HepG2 (cell line): Measurements from ENCODE around the gene TXNIP. TPM values are rescaled to one million over a fixed set of nuclear protein-coding genes. Genes with fewer than 3 reads are reported as not detected.
A peak's percentile ranks its signal among the peaks of the same experiment; 100 is the strongest.

Experiments used
- ARHGAP35 ChIP-seq: sonication (generic); formaldehyde crosslinking; IDR thresholded peaks from 2 replicates; pipeline ENCODE4 v1.9.0; 2022; ENCODE audit warnings: mild to moderate bottlenecking, inconsistent platforms, moderate library complexity, missing genetic modification reagents, borderline replicate concordance
- ARNT2 ChIP-seq: sonication (generic); formaldehyde crosslinking; IDR thresholded peaks from 2 replicates; pipeline ENCODE4 v1.8.0; 2022; ENCODE audit warnings: mild to moderate bottlenecking, low read depth, missing genetic modification reagents, moderate library complexity
- BORCS8-MEF2B ChIP-seq: sonication (generic); formaldehyde crosslinking; IDR thresholded peaks from 2 replicates; pipeline ENCODE4 v1.8.0; 2022; ENCODE audit warnings: mild to moderate bottlenecking, missing genetic modification reagents
- CBFB ChIP-seq: sonication (generic); formaldehyde crosslinking; IDR thresholded peaks from 2 replicates; pipeline ENCODE4 v1.4.0; 2020; ENCODE audit warnings: missing genetic modification reagents
- DNMT1 ChIP-seq: sonication (generic); formaldehyde crosslinking; IDR thresholded peaks from 2 replicates; pipeline ENCODE4 v1.5.1; 2020; ENCODE audit warnings: mild to moderate bottlenecking, missing genetic modification reagents
- EED ChIP-seq: sonication (generic); formaldehyde crosslinking; IDR thresholded peaks from 2 replicates; pipeline ENCODE4 v1.5.0; 2020; ENCODE audit warnings: mild to moderate bottlenecking, missing genetic modification reagents
- GATAD2A ChIP-seq: IDR thresholded peaks from 2 replicates; pipeline ENCODE4 v1.6.1; 2016
- HDAC2 ChIP-seq: sonication (generic); formaldehyde crosslinking; IDR thresholded peaks from 2 replicates; pipeline ENCODE4 v1.4.0; 2020; ENCODE audit warnings: missing genetic modification reagents
- KDM5A ChIP-seq: fragments of 200-600 bp; sonication (generic); IDR thresholded peaks from 2 replicates; pipeline ENCODE4 v1.7.0; 2018; ENCODE audit warnings: antibody characterized with exemption, mild to moderate bottlenecking, low read length, borderline replicate concordance
- MAZ ChIP-seq, 2 experiments: sonication (generic) in 1 of 2; formaldehyde crosslinking in 1 of 2; IDR thresholded peaks; 2 replicates each; pipeline versions ENCODE4 v1.5.0 to v1.6.1; 2012 to 2020; ENCODE audit warnings: low read depth in 2 of 2, mild to moderate bottlenecking in 2 of 2, borderline replicate concordance in 1 of 2, improper control_type of control experiment in 1 of 2, low read length in 1 of 2, missing genetic modification reagents in 1 of 2, moderate library complexity in 1 of 2
- ZBTB33 ChIP-seq: sonication (generic); formaldehyde crosslinking; IDR thresholded peaks from 2 replicates; pipeline ENCODE4 v1.4.0; 2020; ENCODE audit warnings: missing genetic modification reagents
- ZNF432 ChIP-seq: sonication (generic); formaldehyde crosslinking; IDR thresholded peaks from 2 replicates; pipeline ENCODE4 v1.5.0; 2020; ENCODE audit warnings: missing genetic modification reagents, mild to moderate bottlenecking, borderline replicate concordance
- ZNF558 ChIP-seq: sonication (generic); formaldehyde crosslinking; IDR thresholded peaks from 2 replicates; pipeline ENCODE4 v1.9.0; 2022; ENCODE audit warnings: mild to moderate bottlenecking, missing genetic modification reagents, borderline replicate concordance
- ZNF574 ChIP-seq: sonication (generic); formaldehyde crosslinking; IDR thresholded peaks from 2 replicates; pipeline ENCODE4 v1.4.0; 2020; ENCODE audit warnings: missing genetic modification reagents
- ZNF605 ChIP-seq: sonication (generic); formaldehyde crosslinking; IDR thresholded peaks from 2 replicates; pipeline ENCODE4 v1.8.0; 2022; ENCODE audit warnings: mild to moderate bottlenecking, missing genetic modification reagents
- polyA plus RNA-seq, 8 experiments: library from polyadenylated mRNA; depleted of rRNA in 3 of 8; stranded (reverse) in 7 of 8; unstranded in 1 of 8; fragments of >200 nt; fragmentation: Illumina TruSeq in 4 of 8; extraction: Trizol in 4 of 8; gene quantifications; 2 replicates each; pipeline versions ENCODE4 v1.2.1 to v1.2.3, GENCODE V29; 2011 to 2016; ENCODE audit warnings: low read depth in 4 of 8, missing spikeins in 1 of 8, mixed read lengths in 1 of 8; ENCODE audit not compliant: insufficient read depth in 1 of 8
- total RNA-seq, 5 experiments: library from RNA; depleted of rRNA; stranded (reverse); fragments of >200 nt; fragmentation: Illumina TruSeq; extraction: Trizol; gene quantifications; 2 replicates each; pipeline ENCODE4 v1.2.3, GENCODE V29; 2016; ENCODE audit warnings: low read depth in 1 of 5
- TF ChIP-seq, protein P1 (sequence below): IDR thresholded peaks from 2 replicates; pipeline ENCODE4 v1.6.1; 2016; ENCODE audit warnings: missing compliant biosample characterization, missing genetic modification reagents, borderline replicate concordance
- TF ChIP-seq, protein P2 (sequence below): sonication (generic); formaldehyde crosslinking; conservative IDR thresholded peaks from 2 replicates; pipeline ENCODE4 v1.4.0; 2020; ENCODE audit warnings: mild to moderate bottlenecking, missing genetic modification reagents, moderate library complexity
- TF ChIP-seq, protein P3 (sequence below): sonication (generic); formaldehyde crosslinking; IDR thresholded peaks from 2 replicates; pipeline ENCODE4 v1.4.0; 2020; ENCODE audit warnings: missing genetic modification reagents; ENCODE audit errors: not compliant biosample characterization

TXNIP gene
- total and polyA plus RNA-seq, 2 of the 13 experiments (the other 11 are each of a cell fraction or from before 2014, with no cell fraction given), result 24.4 to 237 TPM

DNA sequence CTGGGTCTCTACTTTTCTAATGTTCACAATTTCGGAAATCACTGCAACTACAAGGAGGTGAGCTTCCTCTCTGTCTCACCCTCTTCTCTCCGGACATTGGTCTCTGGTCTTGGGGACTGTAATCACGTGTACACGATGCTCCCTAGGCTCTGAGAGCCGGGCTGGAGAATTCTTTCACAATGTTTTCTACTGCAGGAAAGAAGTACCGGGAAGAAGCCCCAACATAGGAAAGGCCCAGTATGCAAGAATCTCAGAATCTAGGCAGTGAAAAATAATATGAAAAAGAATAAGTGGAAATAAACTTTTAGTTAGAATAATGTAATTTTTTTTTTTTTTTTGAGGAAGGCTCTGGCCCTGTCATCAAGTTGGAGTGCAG is 38.7 kb upstream of the TXNIP start (continued):
- TF ChIP-seq ZNF574 (0 out of 2 replicates have a peak, but pooled peaks have one; percentile 25), EED (CRISPR knock-in tag) (no peak), KDM5A (0 out of 2 replicates have a peak, but pooled peaks have one; percentile 40), CBFB (CRISPR knock-in tag) (no peak), ZNF432 (no peak), MAZ (IDR thresholded peaks at IDR 0.05; ENCODE audit: borderline replicate concordance, low read depth, low read length) (no peak), MAZ (CRISPR knock-in tag; IDR thresholded peaks at IDR 0.05; ENCODE audit: low read depth) (no peak), ZNF558 (no peak), ZBTB33 (CRISPR knock-in tag) (no peak), GATAD2A (0 out of 2 replicates have a peak, but pooled peaks have one; percentile 39), ZNF605 (CRISPR knock-in tag) (no peak), BORCS8-MEF2B (CRISPR knock-in tag) (no peak), HDAC2 (CRISPR knock-in tag) (no peak), ARHGAP35 (no peak), DNMT1 (no peak), ARNT2 (CRISPR knock-in tag) (no peak)
- TF ChIP-seq, protein P1, sequence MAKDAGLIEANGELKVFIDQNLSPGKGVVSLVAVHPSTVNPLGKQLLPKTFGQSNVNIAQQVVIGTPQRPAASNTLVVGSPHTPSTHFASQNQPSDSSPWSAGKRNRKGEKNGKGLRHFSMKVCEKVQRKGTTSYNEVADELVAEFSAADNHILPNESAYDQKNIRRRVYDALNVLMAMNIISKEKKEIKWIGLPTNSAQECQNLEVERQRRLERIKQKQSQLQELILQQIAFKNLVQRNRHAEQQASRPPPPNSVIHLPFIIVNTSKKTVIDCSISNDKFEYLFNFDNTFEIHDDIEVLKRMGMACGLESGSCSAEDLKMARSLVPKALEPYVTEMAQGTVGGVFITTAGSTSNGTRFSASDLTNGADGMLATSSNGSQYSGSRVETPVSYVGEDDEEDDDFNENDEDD (CRISPR knock-in tag), result peak; percentile 49; the same call in 1 of the 2 replicates
- TF ChIP-seq, protein P2, sequence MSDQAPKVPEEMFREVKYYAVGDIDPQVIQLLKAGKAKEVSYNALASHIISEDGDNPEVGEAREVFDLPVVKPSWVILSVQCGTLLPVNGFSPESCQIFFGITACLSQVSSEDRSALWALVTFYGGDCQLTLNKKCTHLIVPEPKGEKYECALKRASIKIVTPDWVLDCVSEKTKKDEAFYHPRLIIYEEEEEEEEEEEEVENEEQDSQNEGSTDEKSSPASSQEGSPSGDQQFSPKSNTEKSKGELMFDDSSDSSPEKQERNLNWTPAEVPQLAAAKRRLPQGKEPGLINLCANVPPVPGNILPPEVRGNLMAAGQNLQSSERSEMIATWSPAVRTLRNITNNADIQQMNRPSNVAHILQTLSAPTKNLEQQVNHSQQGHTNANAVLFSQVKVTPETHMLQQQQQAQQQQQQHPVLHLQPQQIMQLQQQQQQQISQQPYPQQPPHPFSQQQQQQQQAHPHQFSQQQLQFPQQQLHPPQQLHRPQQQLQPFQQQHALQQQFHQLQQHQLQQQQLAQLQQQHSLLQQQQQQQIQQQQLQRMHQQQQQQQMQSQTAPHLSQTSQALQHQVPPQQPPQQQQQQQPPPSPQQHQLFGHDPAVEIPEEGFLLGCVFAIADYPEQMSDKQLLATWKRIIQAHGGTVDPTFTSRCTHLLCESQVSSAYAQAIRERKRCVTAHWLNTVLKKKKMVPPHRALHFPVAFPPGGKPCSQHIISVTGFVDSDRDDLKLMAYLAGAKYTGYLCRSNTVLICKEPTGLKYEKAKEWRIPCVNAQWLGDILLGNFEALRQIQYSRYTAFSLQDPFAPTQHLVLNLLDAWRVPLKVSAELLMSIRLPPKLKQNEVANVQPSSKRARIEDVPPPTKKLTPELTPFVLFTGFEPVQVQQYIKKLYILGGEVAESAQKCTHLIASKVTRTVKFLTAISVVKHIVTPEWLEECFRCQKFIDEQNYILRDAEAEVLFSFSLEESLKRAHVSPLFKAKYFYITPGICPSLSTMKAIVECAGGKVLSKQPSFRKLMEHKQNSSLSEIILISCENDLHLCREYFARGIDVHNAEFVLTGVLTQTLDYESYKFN (CRISPR knock-in tag), result no peak
- TF ChIP-seq, protein P3, sequence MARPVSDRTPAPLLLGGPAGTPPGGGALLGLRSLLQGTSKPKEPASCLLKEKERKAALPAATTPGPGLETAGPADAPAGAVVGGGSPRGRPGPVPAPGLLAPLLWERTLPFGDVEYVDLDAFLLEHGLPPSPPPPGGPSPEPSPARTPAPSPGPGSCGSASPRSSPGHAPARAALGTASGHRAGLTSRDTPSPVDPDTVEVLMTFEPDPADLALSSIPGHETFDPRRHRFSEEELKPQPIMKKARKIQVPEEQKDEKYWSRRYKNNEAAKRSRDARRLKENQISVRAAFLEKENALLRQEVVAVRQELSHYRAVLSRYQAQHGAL (CRISPR knock-in tag), result no peak
